HG03558 (cell line): ENCODE data around the gene SNTG2.

Source experiments
- ATAC-seq: cut with Tn5 transposase; IDR thresholded peaks from one replicate; pipeline ENCODE4 v1.9.1; 2021; ENCODE audit warnings: moderate number of reproducible peaks; ENCODE audit not compliant: unreplicated experiment; ENCODE audit errors: extremely low read depth

Gene SNTG2

DNA sequence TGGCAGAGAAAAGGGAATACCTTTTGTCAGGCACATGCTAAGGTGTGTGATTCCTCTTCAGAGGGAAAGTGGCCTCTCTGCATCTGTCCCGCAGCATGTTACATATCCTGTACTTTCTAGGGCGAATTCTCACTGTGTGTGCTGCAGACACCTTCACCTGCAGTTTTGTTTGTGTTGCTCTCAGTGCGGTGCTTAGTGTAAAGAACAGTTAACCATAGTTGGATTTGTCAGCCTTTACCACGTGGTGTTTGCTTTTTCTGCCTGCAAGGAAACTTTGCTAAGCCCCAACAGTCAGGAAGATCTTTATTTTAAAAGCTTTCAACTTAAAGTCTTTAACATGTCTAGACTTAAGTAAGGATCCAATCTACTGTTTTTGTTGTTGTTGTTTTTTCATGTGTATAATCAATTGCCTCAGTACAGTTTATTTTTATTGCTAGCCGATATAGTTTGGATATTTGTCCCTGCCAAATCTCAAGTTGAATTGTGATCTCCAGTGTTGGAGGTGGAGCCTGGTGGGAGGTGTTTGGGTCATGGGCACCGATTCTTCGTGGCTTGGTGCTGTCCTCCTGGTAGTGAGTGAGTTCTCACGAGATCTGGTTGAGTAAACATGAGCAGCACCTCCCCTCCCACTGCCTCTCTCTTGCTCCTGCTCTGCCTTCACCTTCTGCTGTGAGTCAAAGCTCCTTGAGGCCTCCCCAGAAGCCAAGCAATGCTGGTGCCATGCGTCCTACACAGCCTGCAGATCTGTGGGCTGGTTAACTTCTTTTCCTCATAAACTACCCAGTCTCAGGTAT lies 90.6 kb downstream of the SNTG2 start:
- no peak for ATAC-seq

DNA sequence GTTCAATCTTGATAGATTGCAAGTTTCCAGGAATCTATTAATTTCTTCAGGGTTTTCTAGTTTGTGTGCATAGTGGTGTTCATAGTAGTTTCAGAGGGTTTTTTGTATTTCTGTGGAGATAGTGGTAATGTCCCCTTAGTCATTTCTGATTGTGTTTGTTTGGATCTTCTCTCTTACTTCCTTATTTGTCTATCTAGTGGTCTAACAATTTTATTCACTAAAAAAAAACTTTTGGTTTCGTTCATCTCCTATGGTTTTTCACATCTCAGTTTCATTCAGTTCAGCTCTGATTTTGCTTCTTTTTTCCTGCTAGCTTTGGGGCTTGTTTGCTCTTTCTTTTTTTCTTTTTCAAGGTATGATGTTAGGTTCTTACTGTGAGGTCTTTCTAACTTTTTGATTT lies 94.5 kb downstream of the SNTG2 start:
- ATAC-seq = peak; percentile 47

DNA sequence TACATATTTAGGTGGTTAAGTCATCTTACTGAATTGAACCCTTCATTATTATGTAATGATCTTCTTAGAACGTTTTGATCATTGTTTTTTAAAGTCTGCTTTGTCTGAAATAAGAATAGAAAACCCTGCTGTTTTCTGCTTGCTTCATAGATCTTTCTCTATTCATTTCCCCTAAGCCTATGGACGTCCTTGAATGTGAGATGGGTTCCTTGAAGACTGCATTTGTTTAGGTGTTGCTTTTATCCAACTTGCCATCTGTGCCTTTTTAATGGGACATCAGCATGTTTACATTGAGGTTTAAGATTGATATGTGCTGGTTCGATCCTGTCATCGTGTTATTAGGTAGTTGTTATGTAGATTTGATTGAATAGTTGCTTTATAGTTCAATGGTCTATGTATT lies 95.4 kb downstream of the SNTG2 start:
- ATAC-seq = no peak

DNA sequence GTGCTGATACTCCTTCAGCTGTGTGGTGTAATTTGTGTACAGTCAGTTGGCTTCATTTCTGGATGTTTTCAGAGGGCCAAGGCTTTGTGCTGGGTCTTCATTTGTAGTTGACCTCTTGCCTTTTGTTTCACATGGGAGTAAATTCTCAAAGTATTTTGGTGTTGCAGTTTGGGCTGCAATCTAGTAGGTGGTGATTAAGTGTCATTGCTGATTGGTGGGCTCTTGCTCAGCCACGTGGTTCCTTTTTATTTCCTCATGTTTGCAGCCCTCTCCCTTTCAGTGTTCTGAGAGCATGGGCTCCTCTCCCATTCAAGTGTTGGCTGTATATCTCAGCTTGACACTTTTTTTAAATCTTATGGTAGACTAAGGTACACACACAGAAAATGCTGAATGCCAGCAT lies 96.8 kb downstream of the SNTG2 start:
- no peak for ATAC-seq

DNA sequence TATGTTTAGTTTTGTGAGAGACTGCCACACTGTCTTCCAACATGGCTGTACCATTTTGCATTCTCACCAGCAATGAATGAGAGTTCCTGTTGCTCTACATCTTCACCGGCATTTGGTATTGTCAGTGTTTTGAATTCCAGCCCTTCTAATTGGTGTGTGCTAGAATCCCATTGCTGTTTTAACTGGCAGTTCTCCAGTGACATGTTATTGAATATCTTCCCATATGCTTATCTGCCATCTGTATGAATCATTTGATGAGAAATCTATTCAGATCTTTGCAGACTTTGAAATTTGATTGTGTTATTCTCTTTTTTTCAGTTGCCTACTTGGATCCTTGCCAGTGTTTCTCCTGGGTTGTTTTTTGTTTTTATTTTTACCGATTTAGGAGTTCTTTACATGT lies 99.0 kb downstream of the SNTG2 start:
- no peak for ATAC-seq

DNA sequence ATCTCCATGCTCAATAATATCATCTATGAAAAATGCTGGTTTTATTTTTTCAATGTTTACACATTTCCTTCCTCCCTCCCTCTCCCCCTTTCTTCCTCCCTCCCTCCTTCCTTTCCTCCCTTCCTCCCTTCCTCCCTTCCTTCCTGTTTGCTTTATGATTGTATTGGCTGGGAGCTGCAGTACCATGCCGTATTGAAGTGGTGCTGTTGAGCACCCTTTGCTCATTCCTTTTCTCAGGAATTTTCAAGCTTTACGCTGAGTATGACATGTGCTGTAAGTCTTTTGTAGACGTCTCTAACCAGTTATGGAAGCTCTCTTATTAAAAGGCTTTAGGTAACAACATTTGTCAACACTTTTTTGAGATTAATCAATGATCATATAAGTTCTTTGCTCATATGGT lies 100.4 kb downstream of the SNTG2 start:
- ATAC-seq = no peak

DNA sequence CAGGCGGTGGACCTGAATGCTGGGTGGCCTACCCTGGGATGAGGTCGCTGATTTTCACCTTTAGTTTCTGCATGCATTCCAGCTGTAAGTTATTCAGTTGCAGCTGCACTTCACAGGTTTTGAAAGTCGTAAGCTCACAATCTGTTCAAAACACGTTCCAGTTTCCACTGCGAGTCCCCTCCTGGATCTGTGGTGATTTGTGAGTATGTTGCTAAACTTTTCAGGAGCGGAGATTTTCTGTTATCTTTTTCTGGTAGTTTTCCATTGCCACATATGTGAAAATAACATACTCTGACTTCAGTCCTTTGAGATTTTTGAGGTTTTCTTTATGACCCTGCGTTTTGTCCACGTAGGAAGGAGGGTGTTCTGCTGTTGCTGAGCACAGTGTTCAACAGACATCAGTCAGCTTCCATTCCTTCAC lies 102.1 kb downstream of the SNTG2 start:
- no peak for ATAC-seq

DNA sequence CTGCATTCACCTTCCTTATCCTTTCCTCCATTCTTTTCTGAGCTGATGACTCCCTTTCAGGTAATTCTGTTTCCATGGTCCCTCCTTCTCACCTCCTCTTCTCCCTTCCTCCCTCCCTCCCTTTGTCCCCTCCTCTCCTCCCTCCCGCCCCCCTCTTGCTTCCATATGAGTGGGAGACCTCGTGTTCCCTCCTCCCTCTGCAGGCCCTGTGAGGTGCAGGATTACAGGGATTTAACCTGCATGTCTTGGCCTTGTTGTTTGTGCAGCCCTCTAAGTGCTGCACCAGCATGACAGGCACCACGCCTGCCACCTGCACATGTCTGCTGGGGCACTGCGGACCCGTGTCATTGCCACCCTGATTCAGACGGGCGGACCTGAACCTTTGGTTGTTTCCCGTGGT lies 103.1 kb downstream of the SNTG2 start:
- ATAC-seq = no peak

DNA sequence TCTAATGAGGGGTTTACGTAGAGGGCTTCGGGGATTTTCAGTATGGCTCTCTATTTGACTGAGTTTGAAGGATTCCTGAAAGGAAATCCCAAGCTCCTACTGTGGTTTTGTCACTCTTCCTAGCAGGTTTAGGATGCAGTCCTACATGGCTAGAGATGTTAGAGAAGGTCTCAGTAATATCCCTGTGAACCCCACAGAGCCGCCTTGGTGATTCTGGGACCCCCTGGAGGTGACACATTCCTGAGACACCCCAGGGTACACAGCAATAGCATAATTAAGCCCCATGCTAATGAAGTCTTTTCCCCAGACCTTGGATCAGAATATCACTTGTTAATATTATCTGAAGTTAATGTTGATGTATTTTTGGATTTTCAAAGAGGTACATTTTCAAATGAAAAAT lies 103.8 kb downstream of the SNTG2 start:
- ATAC-seq = no peak

DNA sequence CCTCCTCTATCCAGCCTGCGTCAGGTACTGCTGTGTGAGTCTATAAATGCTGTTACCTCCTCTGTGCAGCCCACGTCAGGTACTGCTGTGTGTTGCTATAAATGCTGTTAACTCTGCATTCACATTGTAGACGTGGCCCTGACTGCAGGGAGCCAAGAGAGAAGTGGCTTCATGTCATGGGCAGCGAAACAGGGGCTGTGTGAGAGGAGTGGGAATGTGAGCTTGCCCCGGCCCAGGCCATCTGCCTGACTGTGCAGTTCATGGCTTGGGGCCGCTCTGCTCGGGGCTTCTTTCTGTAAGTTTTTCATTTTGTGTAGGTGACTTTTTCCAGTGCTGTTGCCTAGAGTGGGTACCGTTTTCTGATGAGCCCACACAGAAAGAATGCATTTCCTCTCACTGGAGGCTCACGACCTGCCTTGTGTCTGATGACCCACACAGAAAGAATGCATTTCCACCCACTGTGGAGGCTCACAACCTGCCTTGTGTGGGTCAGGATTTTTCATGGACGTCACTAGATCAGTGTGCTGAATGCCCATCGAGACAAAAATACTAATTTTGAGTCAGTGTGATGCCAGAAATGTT lies 104.5 kb downstream of the SNTG2 start:
- no peak for ATAC-seq

DNA sequence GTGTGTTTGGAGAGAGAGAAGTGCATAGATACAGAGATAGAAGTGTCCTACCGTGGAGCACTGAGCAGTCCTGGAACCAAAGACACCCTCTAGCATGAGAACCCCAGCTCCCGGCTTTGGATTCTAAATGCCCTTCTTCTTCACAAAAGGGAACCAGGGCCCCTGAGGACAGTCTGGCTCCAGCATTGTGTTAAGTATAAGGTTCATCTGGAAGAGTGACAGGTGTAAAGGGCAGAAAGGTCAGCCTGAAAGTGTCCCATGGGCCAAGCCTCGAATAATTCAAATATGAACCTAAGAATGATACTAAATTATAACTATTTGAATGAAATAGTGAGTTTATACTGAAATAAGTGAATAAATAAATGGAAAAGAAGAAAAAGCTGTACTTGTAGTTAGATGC lies 109.7 kb downstream of the SNTG2 start:
- ATAC-seq = no peak

DNA sequence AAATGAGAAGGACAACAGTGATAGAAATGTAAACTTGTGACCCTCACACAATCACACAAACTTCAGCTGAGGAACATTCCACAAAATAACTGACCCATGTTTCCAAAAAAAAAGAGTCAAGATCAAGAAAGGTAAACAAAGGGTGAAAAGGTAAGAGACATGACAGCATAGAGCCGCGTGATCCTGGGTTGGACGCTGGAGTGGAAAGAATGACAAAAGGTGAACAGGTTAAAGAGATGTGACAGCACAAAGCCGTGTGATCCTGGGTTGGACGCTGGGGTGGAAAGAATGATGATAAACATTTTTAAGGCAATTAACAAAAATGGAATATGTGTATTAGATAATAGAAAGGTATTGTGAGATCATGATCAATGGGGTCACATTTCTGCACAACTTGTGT lies 110.3 kb downstream of the SNTG2 start:
- ATAC-seq = no peak

DNA sequence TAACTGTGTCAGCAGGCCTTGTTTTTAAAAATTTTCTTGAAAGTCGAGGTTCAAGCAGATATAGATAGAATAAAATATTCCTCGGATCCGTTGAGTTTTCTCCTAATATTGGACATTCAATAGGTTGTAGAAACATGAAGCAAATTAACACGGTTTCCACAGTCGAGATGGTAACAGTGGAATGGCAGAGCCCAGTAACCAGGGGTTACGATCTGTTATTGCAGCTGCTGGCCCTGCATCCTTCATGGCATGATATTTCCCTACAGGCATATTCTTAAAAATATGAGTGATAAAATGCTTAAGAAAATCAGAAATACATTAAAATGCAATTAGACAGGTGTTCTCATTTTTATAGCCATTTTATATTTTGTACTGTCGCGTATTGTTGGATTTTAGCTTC lies 117.6 kb downstream of the SNTG2 start:
- no peak for ATAC-seq

DNA sequence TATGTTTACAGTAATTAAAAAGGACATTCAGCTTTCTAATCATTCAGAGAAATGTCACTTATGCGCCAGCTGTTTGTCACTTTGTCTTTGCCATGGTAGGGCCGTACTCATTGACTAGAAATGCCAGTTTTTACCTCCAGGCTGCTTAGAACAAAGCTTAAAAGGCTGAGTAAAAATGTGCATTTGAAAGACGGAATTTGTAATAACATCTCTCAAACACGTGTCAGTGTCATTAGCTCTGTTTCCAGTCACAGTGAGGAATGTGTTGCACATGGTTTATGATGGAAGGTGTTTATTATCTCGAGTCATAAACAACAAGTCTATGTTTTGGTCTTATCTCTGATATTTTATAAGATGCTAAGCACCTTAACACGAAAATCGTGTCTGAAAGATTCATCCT lies 118.2 kb downstream of the SNTG2 start:
- no peak for ATAC-seq

DNA sequence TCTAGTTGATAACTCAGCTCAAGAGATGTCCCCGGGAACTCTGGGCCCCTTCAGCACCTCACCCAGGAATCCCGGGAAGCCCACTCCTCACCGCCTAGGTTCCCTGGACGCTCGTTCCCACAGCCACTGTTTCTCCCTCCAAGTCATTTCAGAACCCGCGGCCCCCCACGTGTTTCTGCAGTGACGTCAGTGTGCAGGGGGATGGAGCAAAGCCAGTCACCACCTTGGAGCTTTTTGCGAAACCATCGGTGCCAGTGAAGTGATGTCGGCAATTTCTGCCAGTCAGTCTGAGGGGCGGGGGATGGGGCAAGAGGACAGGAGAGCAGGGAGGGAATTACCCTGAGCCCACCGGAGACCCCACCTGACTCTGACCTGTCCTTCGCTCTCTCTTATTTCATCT lies 119.2 kb downstream of the SNTG2 start:
- ATAC-seq = no peak

DNA sequence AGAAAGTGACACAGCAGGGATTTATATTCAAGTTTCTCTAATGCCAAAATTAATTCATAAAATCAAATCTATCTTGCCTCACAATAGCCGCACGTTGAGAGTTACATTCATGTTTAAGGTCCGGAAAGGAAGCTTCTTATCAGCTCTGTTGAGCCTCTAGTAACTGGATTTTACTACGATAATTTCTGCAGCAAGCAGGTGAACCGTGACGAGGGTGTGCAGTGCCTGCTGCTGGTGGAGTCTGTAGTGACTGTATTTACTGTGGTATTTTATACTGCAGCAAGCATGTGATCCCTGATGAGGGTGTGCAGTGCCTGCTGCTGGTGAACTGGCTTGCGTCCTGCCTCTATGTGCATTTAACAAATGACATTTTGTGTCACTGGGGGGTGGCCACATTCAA lies 120.0 kb downstream of the SNTG2 start:
- ATAC-seq = no peak

DNA sequence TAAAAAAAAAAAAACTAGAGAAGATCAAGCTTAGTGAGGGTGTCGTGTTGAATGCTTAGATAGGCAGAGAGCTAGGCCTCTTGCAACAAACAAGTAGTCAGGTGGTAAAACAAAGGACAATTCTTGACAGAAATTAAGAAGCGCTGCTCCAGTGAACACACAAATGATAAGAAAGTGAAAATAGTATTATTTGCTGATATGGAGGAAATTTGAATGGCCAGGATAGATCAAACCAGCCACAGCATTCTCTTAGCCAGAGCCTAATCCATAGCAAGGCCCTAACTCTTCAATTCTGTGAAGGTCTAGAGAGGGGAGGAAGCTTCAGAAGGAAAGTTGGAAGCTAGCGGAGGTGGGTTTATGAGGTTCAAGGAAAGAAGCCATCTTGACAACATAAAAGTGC lies 121.0 kb downstream of the SNTG2 start:
- no peak for ATAC-seq

DNA sequence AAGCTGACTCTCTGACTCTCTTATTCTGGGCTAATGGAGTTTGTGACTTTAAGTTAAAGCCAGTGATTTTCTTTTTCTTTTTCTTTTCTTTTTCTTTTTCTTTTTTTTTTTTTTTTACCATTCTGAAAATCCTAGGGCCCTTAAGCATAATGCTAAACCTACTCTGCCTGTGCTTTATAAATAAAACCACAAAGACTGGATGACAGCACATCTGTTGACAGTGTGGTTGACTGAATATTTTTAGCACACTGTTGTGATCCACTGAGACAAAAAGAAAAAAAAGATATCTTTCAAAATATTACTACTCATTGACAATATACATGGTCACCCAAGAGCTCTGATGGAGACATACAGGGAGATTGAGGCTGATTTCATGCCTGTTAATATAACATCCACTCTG lies 121.6 kb downstream of the SNTG2 start:
- ATAC-seq = no peak

DNA sequence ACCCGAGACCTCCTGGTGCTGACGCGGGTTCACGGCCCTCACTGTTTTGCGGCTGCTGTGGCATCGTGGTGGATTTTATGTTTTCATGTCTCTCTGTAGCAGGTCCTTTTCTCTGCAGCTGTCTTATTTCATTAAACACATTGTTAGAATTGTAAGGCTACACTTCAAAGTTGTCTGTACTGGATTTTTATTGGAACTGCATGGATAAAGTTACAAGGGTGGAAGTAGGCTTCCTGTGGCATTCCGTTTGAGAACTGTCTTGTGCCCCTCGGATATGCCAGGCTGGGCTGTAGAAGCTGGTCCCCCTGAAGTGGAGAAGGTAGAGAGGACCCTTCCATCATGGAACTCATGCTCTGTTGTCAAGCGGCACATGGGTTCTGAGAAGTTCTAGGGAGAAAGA lies 127.3 kb downstream of the SNTG2 start:
- no peak for ATAC-seq

DNA sequence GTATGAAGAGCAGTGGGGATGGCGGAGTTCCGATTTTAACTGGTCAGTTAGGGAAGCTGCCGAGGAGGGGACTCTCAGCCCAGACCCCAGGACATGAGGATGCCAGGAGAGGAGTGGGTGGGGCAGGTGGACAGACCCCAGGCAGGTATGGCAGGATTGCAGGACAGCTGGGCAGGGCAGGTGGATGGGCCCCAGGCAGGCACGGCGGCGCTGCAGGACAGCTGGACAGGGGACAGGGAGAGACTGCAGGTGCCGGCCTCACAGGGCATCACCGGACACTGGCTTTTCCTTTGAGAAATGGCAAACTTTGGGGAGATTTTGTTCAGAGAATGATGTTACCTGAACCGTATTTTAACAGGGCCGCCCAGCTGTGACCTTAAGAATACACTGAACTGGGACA lies 127.7 kb downstream of the SNTG2 start:
- ATAC-seq = no peak

DNA sequence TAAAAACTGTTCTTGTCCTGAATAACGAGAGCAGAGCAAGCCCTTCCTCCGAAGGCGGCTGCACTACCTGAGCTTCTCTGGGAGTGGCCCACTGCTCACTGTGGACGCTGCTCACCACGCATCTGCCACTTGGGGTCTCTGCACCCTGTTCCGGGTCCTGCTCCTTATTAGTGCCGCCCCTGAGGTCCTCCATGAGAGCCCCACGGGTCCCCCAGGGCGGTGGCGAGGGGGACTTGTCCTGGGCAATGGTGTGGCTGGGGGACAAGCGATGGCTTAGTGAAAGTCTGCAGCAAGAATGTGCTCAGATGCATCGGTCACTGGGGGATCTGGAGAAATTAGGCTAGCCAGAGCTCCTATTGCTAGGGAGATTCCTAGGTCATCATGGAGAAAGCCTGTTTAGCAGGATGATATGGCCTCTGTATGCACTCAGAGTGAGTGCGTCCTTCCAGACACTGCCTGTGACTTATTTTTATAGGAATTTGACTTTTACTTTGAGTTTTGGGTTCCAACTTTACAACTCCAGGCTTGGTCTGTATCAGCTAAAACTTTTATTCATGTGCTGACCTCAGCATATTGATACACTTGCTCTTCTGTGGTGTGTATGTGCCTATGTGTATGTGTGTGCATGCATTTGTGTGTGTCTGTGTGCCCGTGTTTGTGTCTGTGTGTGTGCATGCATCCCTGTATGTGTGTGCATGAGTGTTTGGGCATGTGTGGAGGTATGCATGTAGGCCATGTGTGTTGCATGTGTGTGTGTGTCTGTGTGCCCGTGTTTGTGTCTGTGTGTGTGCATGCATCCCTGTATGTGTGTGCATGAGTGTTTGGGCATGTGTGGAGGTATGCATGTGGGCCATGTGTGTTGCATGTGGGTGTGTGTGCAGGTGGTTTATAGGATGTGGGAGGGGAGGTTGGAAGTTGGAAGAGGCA lies 129.5 kb downstream of the SNTG2 start:
- ATAC-seq = no peak
